RWPE2 (cell line): ENCODE measurements around the gene FBXW12.
A peak's percentile ranks its signal among the peaks of the same experiment; 100 is the strongest.

ENCODE experiments used
- ATAC-seq: fragments of 200-7000 bp; cut with Tn5 transposase; 3 replicates; pipeline ENCODE4 v1.9.1; 2021; ENCODE audit warnings: low read depth
- DNase-seq: peaks from one replicate; pipeline ENCODE4 v3.0.0-alpha.2; 2020; ENCODE audit warnings: low spot score
- H3K27ac ChIP-seq: fragments of 450-650 bp; 2 replicates; pipeline ENCODE4 v1.5.1; 2017; ENCODE audit warnings: mild to moderate bottlenecking; ENCODE audit not compliant: poor library complexity, severe bottlenecking
- H3K27me3 ChIP-seq: fragments of 250-450 bp; sonication (Bioruptor Pico); 2 replicates; pipeline ENCODE4 v1.5.1; 2021; ENCODE audit warnings: mild to moderate bottlenecking, moderate library complexity; ENCODE audit not compliant: insufficient read depth, poor library complexity, severe bottlenecking
- H3K36me3 ChIP-seq: fragments of 250-450 bp; sonication (Bioruptor Pico); 2 replicates; pipeline ENCODE4 v1.5.1; 2020; ENCODE audit warnings: low read depth, mild to moderate bottlenecking, moderate library complexity
- H3K4me1 ChIP-seq: fragments of 250-450 bp; sonication (Bioruptor Pico); 2 replicates; pipeline ENCODE4 v1.5.1; 2021; ENCODE audit warnings: mild to moderate bottlenecking, moderate library complexity; ENCODE audit not compliant: insufficient read depth, poor library complexity, severe bottlenecking
- H3K4me3 ChIP-seq: fragments of 250-450 bp; sonication (Bioruptor Pico); 2 replicates; pipeline ENCODE4 v1.5.1; 2021; ENCODE audit warnings: mild to moderate bottlenecking, moderate library complexity; ENCODE audit not compliant: severe bottlenecking
- H3K9me3 ChIP-seq: fragments of 250-450 bp; sonication (Bioruptor Pico); 2 replicates; pipeline ENCODE4 v1.5.1; 2021; ENCODE audit warnings: mild to moderate bottlenecking, moderate library complexity; ENCODE audit not compliant: severe bottlenecking
- TF ChIP-seq, protein P1 (sequence below): fragments of 450-650 bp; IDR thresholded peaks from one replicate; pipeline ENCODE4 v1.5.1; 2017; ENCODE audit warnings: mild to moderate bottlenecking, moderate library complexity; ENCODE audit not compliant: poor library complexity, severe bottlenecking

Gene FBXW12

DNA sequence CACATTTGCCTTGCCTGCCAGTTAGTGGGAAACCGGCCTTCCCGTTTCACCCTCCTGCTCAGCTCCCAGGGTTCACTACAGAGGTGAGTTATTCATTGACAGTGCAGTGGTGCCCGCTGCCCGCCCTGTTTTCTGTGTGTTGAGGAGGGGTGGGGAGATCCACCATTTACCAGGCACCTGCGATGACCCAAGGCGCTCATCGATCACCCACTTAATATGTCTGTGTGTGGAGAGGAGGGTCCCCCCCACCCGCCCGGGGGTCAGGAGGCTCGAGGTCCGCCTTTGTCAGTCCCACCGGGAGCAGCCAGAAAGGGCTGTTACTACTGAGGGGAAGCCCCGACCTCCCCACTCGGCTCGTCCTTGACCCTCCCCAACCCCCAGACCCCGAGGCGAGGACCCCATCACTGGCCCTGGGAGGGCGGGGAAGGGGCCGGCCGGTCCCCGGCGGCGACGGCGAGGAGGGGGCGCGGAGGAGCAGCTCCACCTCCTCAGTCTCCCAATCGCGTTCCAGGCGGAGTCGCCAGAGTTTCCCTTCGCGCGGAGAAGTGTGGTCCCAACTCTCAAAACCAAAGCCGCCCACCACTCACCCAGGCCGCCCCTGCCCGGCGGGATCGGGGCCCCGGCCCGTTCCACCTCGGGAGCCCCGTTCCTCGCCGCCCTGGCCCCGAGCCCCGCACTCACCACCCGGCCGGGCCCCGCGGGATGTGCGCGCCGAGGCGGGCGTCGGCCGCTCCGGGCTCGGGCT, 56.7 kb downstream of the FBXW12 start:
- peaks cover 53% of the 10 kb centered on the region for H3K4me1 ChIP-seq
- no peaks in the 10 kb centered on the region for H3K9me3 ChIP-seq
- ATAC-seq (0 out of 3 replicates have a peak, but pooled peaks have one; percentile 8), DNase-seq (peak; percentile 36)
- no peaks in the 10 kb centered on the region for H3K27me3 ChIP-seq
- TF ChIP-seq, protein P1, sequence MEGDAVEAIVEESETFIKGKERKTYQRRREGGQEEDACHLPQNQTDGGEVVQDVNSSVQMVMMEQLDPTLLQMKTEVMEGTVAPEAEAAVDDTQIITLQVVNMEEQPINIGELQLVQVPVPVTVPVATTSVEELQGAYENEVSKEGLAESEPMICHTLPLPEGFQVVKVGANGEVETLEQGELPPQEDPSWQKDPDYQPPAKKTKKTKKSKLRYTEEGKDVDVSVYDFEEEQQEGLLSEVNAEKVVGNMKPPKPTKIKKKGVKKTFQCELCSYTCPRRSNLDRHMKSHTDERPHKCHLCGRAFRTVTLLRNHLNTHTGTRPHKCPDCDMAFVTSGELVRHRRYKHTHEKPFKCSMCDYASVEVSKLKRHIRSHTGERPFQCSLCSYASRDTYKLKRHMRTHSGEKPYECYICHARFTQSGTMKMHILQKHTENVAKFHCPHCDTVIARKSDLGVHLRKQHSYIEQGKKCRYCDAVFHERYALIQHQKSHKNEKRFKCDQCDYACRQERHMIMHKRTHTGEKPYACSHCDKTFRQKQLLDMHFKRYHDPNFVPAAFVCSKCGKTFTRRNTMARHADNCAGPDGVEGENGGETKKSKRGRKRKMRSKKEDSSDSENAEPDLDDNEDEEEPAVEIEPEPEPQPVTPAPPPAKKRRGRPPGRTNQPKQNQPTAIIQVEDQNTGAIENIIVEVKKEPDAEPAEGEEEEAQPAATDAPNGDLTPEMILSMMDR: no peak
- peak overlapping the region; percentile 84 for H3K4me3 ChIP-seq
- H3K27ac ChIP-seq: peak overlapping the region; percentile 92
- H3K36me3 ChIP-seq: peaks cover 52% of the 10 kb centered on the region

- Histone ChIP-seq H3K9me3 (no peaks in the 10 kb centered on the region), H3K27ac (peak overlapping the region; percentile 92), H3K4me1 (peaks cover 60% of the 10 kb centered on the region), H3K4me3 (peak overlapping the region; percentile 84), H3K36me3 (peaks cover 51% of the 10 kb centered on the region), H3K27me3 (no peaks in the 10 kb centered on the region)
- ATAC-seq (peak; percentile 17), DNase-seq (peak; percentile 90)
- TF ChIP-seq, protein P1: no peak
These were observed 57.4 kb downstream of the FBXW12 start for GRCh38 chr3:48429317-48429959.

GRCh38 chr3:48429960-48430707, 58.1 kb downstream of the FBXW12 start, which contains the start of gene PLXNB1:
Gene PLXNB1, minus strand, starts transcription at chr3:48430086. Its CDS starts 5,475 bp downstream, at chr3:48424611.
- peak; percentile 96 for DNase-seq
- TF ChIP-seq, protein P1: no peak
- Histone ChIP-seq H3K4me1 (peaks cover 65% of the 10 kb centered on the region), H3K9me3 (no peaks in the 10 kb centered on the region), H3K27ac (peak within 1 kb of the TSS; percentile 92), H3K4me3 (peak within 1 kb of the TSS; percentile 84), H3K36me3 (peaks cover 46% of the 10 kb centered on the region), H3K27me3 (no peaks in the 10 kb centered on the region)
- peak; percentile 63 for ATAC-seq

DNA sequence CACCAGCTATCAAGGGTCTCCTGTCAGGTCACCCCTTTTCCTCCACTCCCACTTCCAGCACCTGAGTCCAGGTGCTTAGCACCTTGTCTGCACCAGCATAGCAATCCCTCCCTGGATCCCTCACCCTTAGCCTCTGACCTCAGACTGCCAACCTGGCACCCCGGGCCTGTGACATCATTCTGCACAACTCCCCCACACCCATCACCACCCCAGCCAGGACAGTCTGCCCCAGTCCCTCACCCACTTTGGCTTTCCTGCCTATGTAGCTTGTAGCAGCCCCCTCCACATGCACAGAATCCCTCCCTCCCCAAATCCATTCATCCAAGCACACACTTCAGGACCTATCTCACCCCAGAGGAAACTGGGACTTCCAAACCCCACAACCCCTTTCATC, 58.7 kb downstream of the FBXW12 start:
- Histone ChIP-seq H3K36me3 (peaks cover 40% of the 10 kb centered on the region), H3K27ac (peak overlapping the region; percentile 92), H3K4me3 (no peak overlapping the region), H3K27me3 (no peaks in the 10 kb centered on the region), H3K9me3 (no peaks in the 10 kb centered on the region), H3K4me1 (peaks cover 62% of the 10 kb centered on the region)
- TF ChIP-seq, protein P1: no peak
- peak; percentile 33 for DNase-seq
- no peak for ATAC-seq
